GM12878 (cell line): Measurements from ENCODE around the gene SEPTIN10. TPM values are rescaled to one million over a fixed set of nuclear protein-coding genes. Genes with fewer than 3 reads are reported as not detected.

Experiments used
- ATAC-seq: fragments of 200-7000 bp; cut with Tn5 transposase; 3 replicates; pipeline ENCODE4 v1.9.1; 2020; ENCODE audit warnings: mild to moderate bottlenecking, moderate library complexity
- BruUV-seq: library from RNA; stranded (reverse); fragments of 400-500 nt; replicated peaks from 2 replicates; lab custom pipeline; 2021; lab: Mats Ljungman, UMichigan
- CTCF ChIA-PET: fragments of 300-600 bp; sonication (Branson Sonifier 250); formaldehyde crosslinking; extraction: SDS; loops from one replicate; lab custom pipeline; 2021; ENCODE audit warnings: inconsistent platforms; lab: Yijun Ruan, JAX
- POLR2A ChIA-PET: fragments of 350-600 bp; formaldehyde crosslinking; extraction: SDS; loops from one replicate; lab custom pipeline; 2021; ENCODE audit warnings: inconsistent platforms; lab: Charles Lee
- RAD21 ChIA-PET: fragments of 300-600 bp; sonication (Branson Sonifier 250); formaldehyde crosslinking; loops from one replicate; lab custom pipeline; 2023; ENCODE audit warnings: antibody characterized with exemption; ENCODE audit not compliant: unreplicated experiment; lab: Charles Lee
- SMC1A ChIA-PET: fragments of 300-600 bp; sonication (Branson Sonifier 250); formaldehyde crosslinking; loops from one replicate; lab custom pipeline; 2023; ENCODE audit not compliant: unreplicated experiment, uncharacterized antibody; lab: Charles Lee
- DNase-seq: peaks from one replicate; pipeline ENCODE4 v3.0.0-alpha.2; 2011; ENCODE audit warnings: low read depth, low spot score
- FAIRE-seq: peaks from 3 replicates; lab custom pipeline; 2011; peaks lifted over from hg19 to GRCh38; lab: Jason Lieb, UNC
- H2AFZ ChIP-seq: 2 replicates; pipeline ENCODE4 v1.6.0; 2011; ENCODE audit warnings: low read depth, low read length, control low read depth; ENCODE audit not compliant: control insufficient read depth
- H3K27ac ChIP-seq: 2 replicates; pipeline ENCODE4 v1.5.1; 2011; ENCODE audit warnings: control low read depth; ENCODE audit not compliant: control insufficient read depth, insufficient read depth
- H3K27me3 ChIP-seq, 2 experiments: replicated peaks in 1 of 2; 2 replicates each; pipeline versions ENCODE4 v1.6.0 to v1.6.1; 2011; ENCODE audit warnings: low read length in 1 of 2; ENCODE audit not compliant: control insufficient read depth in 2 of 2, insufficient read depth in 2 of 2
- H3K36me3 ChIP-seq, 2 experiments: 2 replicates each; pipeline ENCODE4 v1.5.1; 2011; ENCODE audit warnings: low read length in 1 of 2; ENCODE audit not compliant: control insufficient read depth in 2 of 2, insufficient read depth in 2 of 2
- H3K4me1 ChIP-seq: 2 replicates; pipeline ENCODE4 v1.6.1; 2011; ENCODE audit warnings: mild to moderate bottlenecking, low read length, moderate library complexity, mixed read lengths; ENCODE audit not compliant: control insufficient read depth, insufficient read depth
- H3K4me2 ChIP-seq: 2 replicates; pipeline ENCODE4 v1.6.0; 2011; ENCODE audit warnings: control low read depth; ENCODE audit not compliant: control insufficient read depth, insufficient read depth
- H3K4me3 ChIP-seq: fragments of 200-600 bp; sonication (generic); 2 replicates; pipeline ENCODE4 v1.5.1; 2016
- H3K79me2 ChIP-seq: 2 replicates; pipeline ENCODE4 v1.6.0; 2011; ENCODE audit warnings: low read length; ENCODE audit not compliant: control insufficient read depth, insufficient read depth
- H3K9ac ChIP-seq: 2 replicates; pipeline ENCODE4 v1.8.0; 2011; ENCODE audit warnings: low read length, control low read depth, mixed read lengths; ENCODE audit not compliant: control insufficient read depth, insufficient read depth
- H3K9me3 ChIP-seq: replicated peaks from 3 replicates; pipeline ENCODE4 v1.5.1; 2011; ENCODE audit warnings: mild to moderate bottlenecking, low read length; ENCODE audit not compliant: control insufficient read depth, insufficient read depth
- H4K20me1 ChIP-seq: 2 replicates; pipeline ENCODE4 v1.6.0; 2011; ENCODE audit not compliant: control insufficient read depth, insufficient read depth
- IRF5 ChIP-seq: fragments of 450-650 bp; IDR thresholded peaks from 2 replicates; pipeline ENCODE4 v1.6.1; 2017; ENCODE audit warnings: borderline replicate concordance
- KAT2A ChIP-seq: conservative IDR thresholded peaks from 2 replicates; pipeline ENCODE4 v1.6.1; 2011; ENCODE audit warnings: low read depth, low read length; ENCODE audit not compliant: control insufficient read depth
- MEF2B ChIP-seq: fragments of 450-650 bp; IDR thresholded peaks from 2 replicates; pipeline ENCODE4 v1.6.1; 2018; ENCODE audit warnings: mild to moderate bottlenecking, moderate library complexity; ENCODE audit not compliant: partially characterized antibody, poor library complexity, severe bottlenecking
- MLLT1 ChIP-seq: fragments of 450-650 bp; IDR thresholded peaks from 2 replicates; pipeline ENCODE4 v1.6.1; 2016; ENCODE audit warnings: mild to moderate bottlenecking
- ZNF274 ChIP-seq: IDR thresholded peaks from one replicate; pipeline ENCODE4 v1.8.0; 2011; ENCODE audit not compliant: insufficient read length, insufficient read depth
- WGBS: methylation state at CpG from one replicate; pipeline ENCODE4 v1.1.6; 2016; ENCODE audit warnings: low lambda C conversion rate; ENCODE audit not compliant: insufficient replicate concordance, insufficient coverage; ENCODE audit errors: missing lambda C conversion rate; 5-methylcytosine and 5-hydroxymethylcytosine counted together
- in situ Hi-C: fragments of 300-500 bp; cut with MboI; formaldehyde crosslinking; loops from 9 replicates; pipeline ENCODE4 v1.14.3; 2018; ENCODE audit warnings: mixed read lengths
- intact Hi-C: fragments of 100-400 bp; cut with micrococcal nuclease; formaldehyde crosslinking; loops from one replicate; pipeline ENCODE4 v1.14.2; 2022; ENCODE audit not compliant: unreplicated experiment
- polyA plus RNA-seq, 11 experiments: library from polyadenylated mRNA; depleted of rRNA in 4 of 11; unstranded in 6 of 11; stranded (reverse) in 5 of 11; fragments of >200 nt; fragmentation: Nextera tagmentation in 4 of 11; fragmentation: Illumina TruSeq in 1 of 11; extraction: Ambion mirVana in 4 of 11; extraction: Trizol in 1 of 11; gene quantifications; 1 replicate in 1 of 11; 2 replicates in 10 of 11; pipeline versions ENCODE4 v1.2.1 to v1.2.3, GENCODE V29; 2011 to 2016; ENCODE audit warnings: inconsistent platforms in 2 of 11, missing spikeins in 2 of 11, low read depth in 1 of 11
- total RNA-seq, 4 experiments: library from RNA; depleted of rRNA in 3 of 4; stranded (reverse); fragments of >200 nt in 3 of 4; fragmentation: Illumina TruSeq in 1 of 4; extraction: Trizol in 1 of 4; gene quantifications; 2 replicates each; pipeline versions ENCODE4 v1.2.1 to v1.2.3, GENCODE V29; 2013 to 2021

The SEPTIN10 gene
- total and polyA plus RNA-seq, 10 of the 15 experiments (the other 5 are each of a cell fraction or from before 2014, with no cell fraction given) = 20.2 to 132 (median 62.7) TPM

GRCh38 chr2:109530712-109531111, 83.1 kb downstream of the SEPTIN10 start:
- POLR2A ChIA-PET = no interaction called here
- no peaks in the 10 kb centered on the region for H3K36me3 ChIP-seq
- H3K9me3 ChIP-seq = no peaks in the 10 kb centered on the region
- no peaks in the 10 kb centered on the region for H3K79me2 ChIP-seq
- H3K4me1 ChIP-seq = no peaks in the 10 kb centered on the region
- H4K20me1 ChIP-seq = no peaks in the 10 kb centered on the region
- intact Hi-C loops (no loop called here), in situ Hi-C loops (no loop called here)
- SMC1A ChIA-PET = no interaction called here
- no peak overlapping the region for H3K9ac ChIP-seq
- H3K4me2 ChIP-seq = no peak overlapping the region
- CTCF ChIA-PET = interaction anchor here (1.5 kb wide), 1 partner anchor 16 kb away, joined by 4 read pairs; no protein-coding TSS in a partner anchor
- H3K27me3 ChIP-seq = no peaks in the 10 kb centered on the region
- H3K4me3 ChIP-seq = no peak overlapping the region
- BruUV-seq = no TSS peak
- no peak for DNase-seq
- TF ChIP-seq KAT2A (no peak), ZNF274 (no peak)
- 30% methylated on average over 6 of the region's 6 CpGs for WGBS
- no peak for ATAC-seq
- FAIRE-seq = no peak
- no peak overlapping the region for H3K27ac ChIP-seq
- RAD21 ChIA-PET = interaction anchor here (1.2 to 1.6 kb wide), 2 partner anchors 15 to 204 kb away, joined by 3 to 7 read pairs; no protein-coding TSS in a partner anchor
- H2AFZ ChIP-seq = no peak overlapping the region

GRCh38 chr2:109529532-109530449, 84.0 kb downstream of the SEPTIN10 start:
- BruUV-seq = no TSS peak
- POLR2A ChIA-PET = interaction anchor here (0.6 kb wide), 1 partner anchor 744 kb away, joined by 4 read pairs; no protein-coding TSS in a partner anchor
- CTCF ChIA-PET = interaction anchor here (0.7 to 1.5 kb wide), 2 partner anchors 17 to 182 kb away, joined by 3 to 4 read pairs; no protein-coding TSS in a partner anchor
- no peak overlapping the region for H3K4me2 ChIP-seq
- no peaks in the 10 kb centered on the region for H3K4me1 ChIP-seq
- H3K9ac ChIP-seq = no peak overlapping the region
- ATAC-seq (no peak), DNase-seq (no peak), FAIRE-seq (no peak)
- no peaks in the 10 kb centered on the region for H3K36me3 ChIP-seq
- WGBS = 47% methylated on average over 16 of the region's 16 CpGs
- H3K79me2 ChIP-seq = no peaks in the 10 kb centered on the region
- no peak overlapping the region for H2AFZ ChIP-seq
- no peak overlapping the region for H3K4me3 ChIP-seq
- SMC1A ChIA-PET = interaction anchor here (0.9 kb wide), 1 partner anchor 12 kb away, joined by 3 read pairs; no protein-coding TSS in a partner anchor
- in situ Hi-C loops (no loop called here), intact Hi-C loops (no loop called here)
- TF ChIP-seq MLLT1 (0 out of 2 replicates have a peak, but pooled peaks have one; percentile 21), MEF2B (peak; percentile 51), IRF5 (no peak)
- H4K20me1 ChIP-seq = no peaks in the 10 kb centered on the region
- no peaks in the 10 kb centered on the region for H3K9me3 ChIP-seq
- no peaks in the 10 kb centered on the region for H3K27me3 ChIP-seq
- H3K27ac ChIP-seq = no peak overlapping the region
- RAD21 ChIA-PET = interaction anchor here (1.2 to 1.6 kb wide), 2 partner anchors 16 to 205 kb away, joined by 3 to 7 read pairs; no protein-coding TSS in a partner anchor
